ENCODE results near the gene PFDN6.
"Not testable (repeated sequence)": the region's sequence is repeated elsewhere in the genome, so short reads cannot be mapped to it uniquely, and the experiment has no call there.

Gene PFDN6

GRCh38 chr6:33273924-33274902 lies 15.2 kb upstream of the PFDN6 start:
- DNase-seq, result no peak

DNA sequence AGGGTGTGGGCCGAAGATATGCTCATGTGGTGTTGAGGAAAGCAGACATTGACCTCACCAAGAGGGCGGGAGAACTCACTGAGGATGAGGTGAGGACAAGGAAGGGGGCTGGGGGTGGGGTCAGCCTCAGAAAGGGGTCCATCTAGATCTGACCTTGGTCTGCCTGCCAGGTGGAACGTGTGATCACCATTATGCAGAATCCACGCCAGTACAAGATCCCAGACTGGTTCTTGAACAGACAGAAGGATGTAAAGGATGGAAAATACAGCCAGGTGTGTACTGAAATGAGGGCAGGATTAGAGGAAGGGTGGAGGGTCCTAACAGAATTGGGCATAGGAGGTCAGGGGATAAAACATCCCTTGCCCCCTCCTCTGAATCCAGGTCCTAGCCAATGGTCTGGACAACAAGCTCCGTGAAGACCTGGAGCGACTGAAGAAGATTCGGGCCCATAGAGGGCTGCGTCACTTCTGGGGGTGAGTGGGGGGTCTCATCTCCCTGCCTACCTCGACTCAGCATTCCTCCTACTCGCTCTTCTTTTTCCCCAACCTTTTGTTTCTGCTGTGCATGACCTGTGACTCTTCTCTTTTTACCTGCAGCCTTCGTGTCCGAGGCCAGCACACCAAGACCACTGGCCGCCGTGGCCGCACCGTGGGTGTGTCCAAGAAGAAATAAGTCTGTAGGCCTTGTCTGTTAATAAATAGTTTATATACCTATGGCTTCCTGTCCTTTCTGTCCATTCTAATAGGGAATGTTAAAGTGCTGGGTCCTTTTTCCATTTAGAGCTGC lies 13.4 kb upstream of the PFDN6 start:
- not testable (repeated sequence) for DNase-seq

DNA sequence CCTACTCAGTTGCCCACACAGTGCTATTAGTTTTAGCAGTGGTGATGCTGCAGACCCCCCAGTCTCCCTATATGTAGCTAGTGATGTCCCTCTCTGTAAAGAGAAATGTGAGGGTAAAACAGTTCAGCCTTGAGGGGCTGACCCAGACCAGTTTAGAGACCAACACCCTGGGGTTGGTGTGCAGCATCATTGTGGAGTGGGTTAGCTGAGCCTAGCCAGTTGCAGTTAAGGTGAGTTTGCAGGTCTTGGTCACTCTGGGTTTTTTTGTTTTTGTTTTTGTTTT lies 12.9 kb upstream of the PFDN6 start:
- DNase-seq, result no peak

DNA sequence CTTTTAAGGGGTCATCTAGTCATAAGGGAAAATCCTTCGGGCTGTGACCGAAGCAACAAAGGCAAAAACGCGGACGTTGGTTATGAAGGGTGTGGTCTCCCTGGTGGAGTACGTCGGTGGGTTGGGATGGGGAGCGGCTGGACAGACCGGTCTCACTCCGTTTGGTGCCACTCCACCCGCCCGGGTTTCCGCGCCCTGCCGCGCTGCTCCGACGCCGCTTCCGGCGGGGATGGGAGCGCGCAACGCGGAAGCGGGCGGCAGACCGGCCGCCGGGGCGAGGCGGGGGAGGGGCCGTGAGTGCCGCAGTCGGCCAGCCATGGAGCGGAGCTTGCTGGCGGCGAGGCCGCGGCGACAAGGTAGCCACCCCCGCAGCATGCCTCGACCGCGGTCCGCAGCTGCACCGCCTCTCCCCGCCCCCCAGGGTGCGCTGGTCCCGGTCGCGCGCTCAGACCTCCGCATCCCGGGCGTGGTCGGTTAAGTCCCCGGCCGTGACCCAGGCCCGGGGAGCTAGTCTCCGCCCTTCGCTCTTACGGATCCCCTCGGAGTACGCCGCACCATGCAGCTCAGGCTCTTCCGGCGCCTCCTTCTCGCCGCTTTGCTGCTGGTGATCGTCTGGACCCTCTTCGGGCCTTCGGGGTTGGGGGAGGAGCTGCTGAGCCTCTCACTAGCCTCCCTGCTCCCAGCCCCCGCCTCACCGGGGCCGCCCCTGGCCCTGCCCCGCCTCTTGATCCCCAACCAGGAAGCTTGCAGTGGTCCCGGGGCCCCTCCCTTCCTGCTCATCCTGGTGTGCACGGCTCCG lies 12.3 kb upstream of the PFDN6 start, which contains the start of gene B3GALT4:
TSS of gene B3GALT4 (plus strand) at position 260 of the 799 bp plus-strand sequence. CDS start at position 557, 297 bp downstream.
- peak; percentile 85 for DNase-seq

- peak; percentile 29 for DNase-seq
These were observed 11.6 kb upstream of the PFDN6 start for GRCh38 chr6:33277663-33278391.

GRCh38 chr6:33278392-33278741 lies 11.0 kb upstream of the PFDN6 start:
- DNase-seq, result no peak

DNA sequence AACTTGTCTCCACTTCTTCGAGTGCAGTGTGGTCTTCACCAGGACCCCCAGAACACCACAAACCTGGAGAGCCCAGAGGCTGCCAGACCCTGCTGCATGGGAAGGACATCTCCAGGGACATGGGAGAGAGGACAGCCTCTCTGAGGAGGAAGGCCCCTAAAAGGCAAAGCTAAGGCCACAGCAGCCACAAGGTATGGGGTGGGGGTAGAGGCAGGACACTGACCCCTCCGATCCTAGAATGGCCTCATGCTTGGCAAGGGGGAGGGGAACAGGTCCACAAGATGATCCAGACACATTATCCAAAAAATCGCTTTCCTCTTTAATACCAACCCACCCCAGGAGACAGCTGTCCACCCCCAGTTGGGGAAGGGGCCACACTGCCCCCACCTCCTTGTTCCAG lies 10.6 kb upstream of the PFDN6 start:
- no peak for DNase-seq

DNA sequence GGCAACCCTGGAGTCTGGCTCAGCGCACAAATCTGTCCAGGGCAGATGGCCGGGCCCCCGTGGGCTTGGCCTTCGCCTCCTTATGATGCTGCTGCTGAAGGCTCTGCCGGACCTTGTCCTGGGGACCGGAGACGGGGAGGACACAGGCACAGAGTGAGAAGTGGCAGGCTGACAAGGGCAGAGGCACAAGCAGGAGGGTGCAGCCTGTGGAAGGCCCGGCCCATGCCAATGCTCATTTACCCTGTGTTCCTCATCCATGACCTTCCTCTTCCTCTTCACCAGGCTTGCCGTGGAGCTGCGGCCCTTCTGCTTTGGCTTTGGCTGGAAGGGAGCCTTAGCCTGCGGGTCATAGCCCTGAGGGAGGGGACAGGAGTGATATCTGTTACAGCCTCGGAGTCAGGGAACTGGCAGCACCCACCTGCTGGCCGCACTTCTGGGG lies 10.1 kb upstream of the PFDN6 start:
- no peak for DNase-seq

DNA sequence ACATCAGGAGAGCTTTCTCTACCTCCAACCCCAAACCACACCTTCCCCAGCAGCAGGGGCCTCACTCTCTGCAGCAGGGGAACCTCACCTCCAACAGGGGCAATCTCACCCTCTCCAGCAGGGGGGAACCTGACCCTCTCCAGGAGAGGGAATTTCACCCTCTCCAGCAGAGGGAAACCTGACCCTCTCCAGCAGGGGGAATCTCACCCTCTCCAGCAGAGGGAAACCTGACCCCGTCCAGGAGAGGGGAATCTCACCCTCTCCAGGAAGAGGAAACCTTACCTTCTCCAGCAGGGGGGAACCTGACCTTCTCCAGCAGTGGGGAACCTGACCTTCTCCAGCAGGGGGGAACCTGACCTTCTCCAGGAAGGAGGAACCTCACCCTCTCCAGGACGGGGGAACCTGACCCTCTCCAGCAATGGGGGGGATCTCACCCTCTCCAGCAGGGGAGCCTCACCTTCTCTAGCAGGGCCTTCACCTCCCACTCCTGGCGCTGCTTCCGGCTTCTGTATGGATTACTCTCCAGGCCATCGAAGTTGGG lies 9.4 kb upstream of the PFDN6 start:
- DNase-seq, result peak; percentile 13

- no peak for DNase-seq
These were observed 8.9 kb upstream of the PFDN6 start for GRCh38 chr6:33280539-33280938.

DNA sequence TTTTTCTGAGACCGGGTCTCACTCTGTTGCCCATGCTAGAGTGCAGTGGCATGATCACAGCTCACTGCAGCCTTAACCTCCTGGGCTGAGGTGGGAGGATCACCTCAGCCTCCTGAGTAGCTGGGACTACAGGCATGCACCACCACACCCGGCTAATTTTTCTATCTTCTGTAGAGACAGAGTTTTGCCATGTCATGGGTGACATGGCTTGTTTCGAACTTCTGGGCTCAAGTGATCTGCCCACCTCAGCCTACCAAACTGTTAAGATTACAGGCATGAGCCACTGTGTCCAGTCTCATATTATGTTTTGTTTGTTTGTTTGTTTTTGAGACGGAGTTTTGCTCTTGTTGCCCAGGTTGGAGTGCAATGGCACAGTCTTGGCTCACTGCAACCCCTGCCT lies 4.2 kb upstream of the PFDN6 start:
- DNase-seq, result not testable (repeated sequence)

DNA sequence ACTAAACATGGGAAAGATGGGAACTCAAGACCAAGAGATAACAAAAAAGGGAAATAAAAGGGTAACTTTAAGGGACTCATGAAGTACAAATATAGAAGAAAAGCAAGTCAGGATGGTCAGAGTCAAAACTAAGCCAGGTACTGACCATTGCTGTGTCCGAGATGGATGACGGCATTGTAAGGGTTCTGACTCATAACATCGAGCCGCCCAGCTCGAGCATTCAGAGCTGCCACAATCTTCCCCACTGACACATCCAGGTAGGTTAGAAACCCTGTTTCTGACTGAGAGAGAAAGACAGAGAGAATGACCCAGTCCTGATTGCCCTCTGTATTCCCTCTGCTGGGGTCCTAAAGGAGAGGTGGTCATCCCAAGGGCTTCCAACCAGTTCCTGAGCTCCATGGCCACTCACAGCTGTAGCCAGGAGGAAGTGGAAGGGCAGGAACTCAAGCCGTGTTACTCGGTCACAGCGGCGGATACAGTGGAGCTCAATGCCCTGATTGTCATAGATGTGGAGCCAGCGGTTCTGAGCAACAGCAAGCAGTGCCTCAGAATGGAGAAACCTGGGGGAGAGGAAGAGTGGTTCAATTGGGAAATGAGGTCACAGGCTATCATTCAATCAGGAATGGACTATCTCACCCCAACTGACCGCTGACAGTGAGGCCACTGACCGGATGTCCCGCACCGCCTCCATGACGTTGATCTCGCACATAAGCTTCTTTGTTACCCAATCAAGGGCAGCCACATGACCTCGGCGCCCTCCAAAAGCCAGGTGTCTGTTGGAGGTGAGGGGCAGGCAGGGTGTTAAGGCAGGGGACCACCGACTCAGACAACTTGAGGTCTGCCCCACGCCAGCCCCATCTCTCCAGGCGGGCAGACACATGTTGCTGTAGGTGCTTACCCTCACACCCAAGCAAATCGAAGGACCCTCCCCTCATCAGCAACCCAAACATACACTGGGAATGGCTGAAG lies 2.2 kb upstream of the PFDN6 start:
- DNase-seq, result no peak

DNA sequence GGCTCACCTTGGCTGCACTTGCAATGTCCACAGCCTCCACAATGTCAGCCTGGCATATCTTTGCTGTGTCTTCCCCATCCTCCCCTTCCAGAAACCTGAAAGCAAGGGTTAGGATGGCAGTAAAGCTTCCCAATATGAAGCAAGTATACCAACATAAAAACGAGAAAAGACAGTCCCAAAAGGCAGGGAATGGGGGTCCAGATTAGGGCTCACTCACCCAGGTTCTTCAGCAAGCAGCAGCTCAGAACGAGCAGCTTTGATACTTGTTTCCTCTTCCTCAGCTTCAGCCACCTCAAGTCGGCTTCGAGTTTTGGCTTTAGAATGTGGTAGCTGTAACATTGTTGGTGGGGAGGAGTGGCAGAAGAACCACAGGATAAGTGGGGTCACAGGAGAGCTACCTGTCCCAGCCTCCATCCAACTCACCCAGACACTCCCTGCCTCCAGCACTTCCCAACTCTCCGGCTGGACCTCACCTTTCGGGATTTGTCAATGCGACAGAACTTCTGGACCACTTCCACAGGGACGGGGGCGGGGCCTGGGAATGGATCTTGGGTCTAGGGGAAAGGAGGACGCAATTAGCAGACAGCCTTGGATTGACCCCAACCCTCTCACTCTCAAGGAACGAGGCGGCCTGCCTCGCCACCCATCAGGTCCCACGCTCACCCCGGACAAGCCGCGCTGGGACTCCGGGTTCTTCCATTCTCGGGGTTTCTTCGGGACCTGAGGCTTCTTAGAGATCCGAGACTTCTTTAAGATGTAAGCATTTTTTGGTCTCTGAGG lies 1.1 kb upstream of the PFDN6 start:
- no peak for DNase-seq

- DNase-seq, result no peak
These were observed 449 bp downstream of the PFDN6 start for GRCh38 chr6:33289784-33290315.

DNA sequence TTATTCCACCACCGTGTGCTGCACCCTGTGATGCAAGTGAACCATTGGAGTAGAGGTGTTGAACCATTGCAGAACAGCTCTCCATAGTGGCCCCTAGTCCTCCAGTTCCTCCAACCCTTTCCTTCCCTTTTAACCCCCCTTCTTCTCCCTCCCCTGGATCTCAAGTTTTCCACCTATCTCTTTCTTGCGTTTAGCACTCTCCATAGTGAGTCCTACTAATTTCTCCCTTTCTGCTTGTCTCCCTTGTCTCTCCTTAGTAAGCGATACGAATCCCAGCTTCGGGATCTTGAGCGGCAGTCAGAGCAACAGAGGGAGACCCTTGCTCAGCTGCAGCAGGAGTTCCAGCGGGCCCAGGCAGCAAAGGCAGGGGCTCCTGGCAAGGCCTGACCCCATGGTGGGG lies 1.1 kb downstream of the PFDN6 start:
- DNase-seq, result no peak

GRCh38 chr6:33292996-33293682 lies 3.7 kb downstream of the PFDN6 start:
- DNase-seq, result no peak

- DNase-seq, result no peak
These were observed 4.9 kb downstream of the PFDN6 start for GRCh38 chr6:33294086-33294823.

DNA sequence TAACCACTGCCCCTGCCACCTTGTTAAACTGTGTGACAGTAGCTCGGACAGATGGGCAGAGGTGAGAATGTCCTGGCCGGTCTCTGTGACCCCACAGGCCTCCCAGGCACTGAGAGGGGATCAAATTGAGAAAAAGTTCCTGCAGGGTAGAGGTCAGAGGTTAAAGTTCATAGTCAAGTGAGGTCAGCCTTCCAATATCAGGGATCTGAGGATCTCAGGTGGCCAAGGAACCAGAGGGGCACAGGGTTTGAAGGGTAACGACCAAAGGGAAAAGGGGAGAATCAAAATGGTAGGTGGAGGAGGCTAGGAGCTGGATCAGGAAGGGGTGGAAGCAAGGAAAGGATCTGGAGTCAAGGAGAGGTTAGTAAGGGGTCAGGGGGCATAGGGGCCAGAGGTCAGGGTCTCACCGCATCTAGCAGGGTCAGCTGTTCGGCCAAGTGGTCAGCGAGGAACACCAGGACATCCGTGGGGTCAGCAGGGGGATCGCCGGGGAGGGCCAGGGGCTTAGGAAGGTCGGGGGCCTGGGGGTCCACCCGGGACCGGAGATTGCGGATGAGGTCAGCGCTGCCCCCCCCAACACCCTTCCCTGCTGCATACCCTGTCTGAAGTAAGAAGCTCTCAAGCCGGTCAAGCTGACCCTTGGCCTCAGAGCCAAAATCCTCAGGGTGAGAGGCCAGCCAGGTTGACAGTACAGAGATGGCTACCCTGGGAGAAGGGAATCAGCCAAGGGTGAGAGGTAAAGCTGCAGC lies 6.4 kb downstream of the PFDN6 start:
- no peak for DNase-seq

All from CD4-positive, alpha-beta T cell treated with Interleukin-17A for 4 hours (primary cell).